ENCODE measurements around the gene IL4I1. TPM values are rescaled to one million over a fixed set of nuclear protein-coding genes. Genes with fewer than 3 reads are reported as not detected.
"Not testable (repeated sequence)": the region's sequence is repeated elsewhere in the genome, so short reads cannot be mapped to it uniquely, and the experiment has no call there.

The IL4I1 gene
- total RNA-seq, 1 donor from 2014 or later: not detected

DNA sequence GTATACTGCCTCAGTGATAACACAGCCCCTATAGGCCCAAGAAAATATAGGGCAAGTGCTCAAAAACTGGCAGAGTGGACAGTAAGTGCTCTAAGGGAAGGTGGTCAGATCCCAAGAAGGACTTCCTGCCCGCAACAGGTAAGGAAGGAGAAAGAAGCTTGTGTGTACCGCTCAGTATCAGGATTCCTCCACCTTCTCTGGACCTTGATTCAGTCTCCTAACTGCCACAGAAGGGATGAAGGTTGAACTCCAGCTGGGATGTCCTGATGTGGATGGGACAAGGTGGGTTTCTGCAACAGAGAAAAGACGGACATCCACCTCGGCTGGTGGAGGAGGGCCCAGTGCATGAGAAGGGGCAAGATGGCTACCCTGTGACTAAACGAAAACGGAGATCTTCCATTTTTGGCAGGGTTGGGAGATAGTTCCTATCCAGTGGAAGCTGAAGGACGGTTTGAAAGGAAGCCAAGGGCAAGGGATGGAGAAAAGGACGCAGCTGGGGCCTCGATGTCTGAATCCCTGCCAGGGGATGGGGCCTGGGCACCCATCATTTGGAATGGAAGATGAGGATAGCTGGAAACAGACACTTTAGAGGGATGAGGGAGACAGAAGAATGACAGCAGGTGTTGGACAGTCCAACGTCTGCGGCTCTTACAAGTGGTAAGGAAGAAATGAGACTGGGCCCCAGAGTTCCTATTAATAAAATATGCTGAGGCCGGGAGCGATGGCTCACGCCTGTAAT is 31.0 kb upstream of the IL4I1 start:
- intact Hi-C loops (cut with DNase I): no loop called here
- DNase-seq (ENCODE audit: extremely low spot score in 2 of 2): no peak
- Histone ChIP-seq H3K27me3 (no peaks in the 10 kb centered on the region), H3K4me3 (no peak overlapping the region), H3K27ac (no peak overlapping the region), H3K36me3 (peaks cover 0 to 21% of the 10 kb centered on the region in 2 donors), H3K9me3 (no peaks in the 10 kb centered on the region), H3K4me1 (peaks cover 36% of the 10 kb centered on the region)
- TF ChIP-seq POLR2A (IDR thresholded peaks at IDR 0.05): no peak
- no peak for TF ChIP-seq POLR2AphosphoS5 (IDR thresholded peaks at IDR 0.05; ENCODE audit: insufficient read depth in 1 of 2, low read depth in 1 of 2)

DNA sequence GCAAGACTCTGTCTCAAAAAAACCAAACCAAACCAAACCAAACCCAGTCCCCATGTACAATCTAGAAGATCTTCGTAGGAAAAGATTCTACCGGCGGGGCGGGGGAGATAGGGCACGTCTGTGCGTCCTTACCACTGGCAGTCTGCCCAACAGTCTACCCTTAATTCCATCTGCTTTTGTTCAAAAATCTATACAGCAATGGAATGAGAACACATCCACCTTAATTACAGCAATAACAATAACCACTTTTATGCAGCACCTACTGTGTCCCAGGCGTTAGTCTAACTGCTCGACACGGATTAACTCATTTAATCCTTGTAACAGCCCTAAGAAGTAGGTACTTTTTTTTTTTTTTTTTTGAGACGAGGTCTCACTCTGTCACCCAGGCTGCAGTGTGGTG is 29.8 kb upstream of the IL4I1 start:
- Histone ChIP-seq H3K9me3 (no peaks in the 10 kb centered on the region), H3K27me3 (no peaks in the 10 kb centered on the region), H3K4me3 (no peak overlapping the region), H3K36me3 (peaks cover 0 to 30% of the 10 kb centered on the region in 2 donors), H3K27ac (no peak overlapping the region), H3K4me1 (peaks cover 40% of the 10 kb centered on the region)
- TF ChIP-seq, protein P1, sequence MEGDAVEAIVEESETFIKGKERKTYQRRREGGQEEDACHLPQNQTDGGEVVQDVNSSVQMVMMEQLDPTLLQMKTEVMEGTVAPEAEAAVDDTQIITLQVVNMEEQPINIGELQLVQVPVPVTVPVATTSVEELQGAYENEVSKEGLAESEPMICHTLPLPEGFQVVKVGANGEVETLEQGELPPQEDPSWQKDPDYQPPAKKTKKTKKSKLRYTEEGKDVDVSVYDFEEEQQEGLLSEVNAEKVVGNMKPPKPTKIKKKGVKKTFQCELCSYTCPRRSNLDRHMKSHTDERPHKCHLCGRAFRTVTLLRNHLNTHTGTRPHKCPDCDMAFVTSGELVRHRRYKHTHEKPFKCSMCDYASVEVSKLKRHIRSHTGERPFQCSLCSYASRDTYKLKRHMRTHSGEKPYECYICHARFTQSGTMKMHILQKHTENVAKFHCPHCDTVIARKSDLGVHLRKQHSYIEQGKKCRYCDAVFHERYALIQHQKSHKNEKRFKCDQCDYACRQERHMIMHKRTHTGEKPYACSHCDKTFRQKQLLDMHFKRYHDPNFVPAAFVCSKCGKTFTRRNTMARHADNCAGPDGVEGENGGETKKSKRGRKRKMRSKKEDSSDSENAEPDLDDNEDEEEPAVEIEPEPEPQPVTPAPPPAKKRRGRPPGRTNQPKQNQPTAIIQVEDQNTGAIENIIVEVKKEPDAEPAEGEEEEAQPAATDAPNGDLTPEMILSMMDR (IDR thresholded peaks at IDR 0.05): no peak
- TF ChIP-seq POLR2A (IDR thresholded peaks at IDR 0.05): no peak
- TF ChIP-seq POLR2AphosphoS5 (IDR thresholded peaks at IDR 0.05; ENCODE audit: insufficient read depth in 1 of 2, low read depth in 1 of 2): no peak
- DNase-seq (ENCODE audit: extremely low spot score in 2 of 2): no peak
- intact Hi-C loops (cut with DNase I): no loop called here

GRCh38 chr19:49925486-49925885 is 28.8 kb upstream of the IL4I1 start:
- intact Hi-C loops (cut with DNase I): no loop called here
- no peaks in the 10 kb centered on the region for H3K9me3 ChIP-seq
- TF ChIP-seq POLR2A (IDR thresholded peaks at IDR 0.05) (no peak), POLR2AphosphoS5 (IDR thresholded peaks at IDR 0.05; ENCODE audit: insufficient read depth in 1 of 2, low read depth in 1 of 2) (no peak)
- TF ChIP-seq, protein P1 (IDR thresholded peaks at IDR 0.05): no peak
- H3K4me1 ChIP-seq: peaks cover 40% of the 10 kb centered on the region
- no peaks in the 10 kb centered on the region for H3K27me3 ChIP-seq
- DNase-seq (ENCODE audit: extremely low spot score in 2 of 2): no peak
- H3K36me3 ChIP-seq: peaks cover 0 to 31% of the 10 kb centered on the region in 2 donors
- H3K4me3 ChIP-seq: no peak overlapping the region
- no peak overlapping the region for H3K27ac ChIP-seq

DNA sequence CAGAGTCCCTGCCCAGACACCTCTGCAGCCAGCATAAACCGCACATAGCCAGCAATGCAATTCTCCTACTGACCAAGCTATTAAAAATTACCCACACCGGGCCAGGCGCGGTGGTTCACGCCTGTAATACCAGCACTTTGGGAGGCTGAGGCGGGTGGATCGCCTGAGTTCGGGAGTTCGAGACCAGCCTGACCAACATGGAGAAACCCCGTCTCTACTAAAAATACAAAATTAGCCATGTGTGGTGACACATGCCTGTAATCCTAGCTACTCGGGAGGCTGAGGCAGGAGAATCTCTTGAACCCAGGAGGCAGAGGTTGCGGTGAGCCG is 28.2 kb upstream of the IL4I1 start:
- peaks cover 40% of the 10 kb centered on the region for H3K4me1 ChIP-seq
- H3K27me3 ChIP-seq; H3K9me3 ChIP-seq; H3K27ac ChIP-seq; DNase-seq (ENCODE audit: extremely low spot score in 2 of 2); H3K4me3 ChIP-seq; intact Hi-C loops (cut with DNase I): not testable (repeated sequence)
- H3K36me3 ChIP-seq: peaks cover 0 to 31% of the 10 kb centered on the region in 2 donors

- Histone ChIP-seq H3K36me3 (peaks cover 0 to 31% of the 10 kb centered on the region in 2 donors), H3K27me3 (no peaks in the 10 kb centered on the region), H3K4me3 (no peak overlapping the region), H3K4me1 (peaks cover 40% of the 10 kb centered on the region), H3K9me3 (no peaks in the 10 kb centered on the region), H3K27ac (no peak overlapping the region)
- DNase-seq (ENCODE audit: extremely low spot score in 2 of 2): no peak
- intact Hi-C loops (cut with DNase I): no loop called here
- no peak for TF ChIP-seq POLR2A (IDR thresholded peaks at IDR 0.05)
- TF ChIP-seq POLR2AphosphoS5 (IDR thresholded peaks at IDR 0.05; ENCODE audit: insufficient read depth in 1 of 2, low read depth in 1 of 2): no peak
- TF ChIP-seq, protein P1 (IDR thresholded peaks at IDR 0.05): no peak
These were observed 27.6 kb upstream of the IL4I1 start for GRCh38 chr19:49924004-49924880.
